ENCODE measurements around the gene WRAP73.

- TF ChIP-seq POLR2A (IDR thresholded peaks at IDR 0.05): no peak
- TF ChIP-seq CTCF (IDR thresholded peaks at IDR 0.05): no peak
Measured at GRCh38 chr1:3602375-3602774, 47.5 kb downstream of the WRAP73 start.
